DOHH2 (cell line): ENCODE results near the gene KRT38.

Experiments used
- EZH2phosphoT487 ChIP-seq: fragments of 200-600 bp; sonication (generic); IDR thresholded peaks from 2 replicates; pipeline ENCODE4 v1.6.1; 2017; ENCODE audit warnings: borderline replicate concordance, mild to moderate bottlenecking, antibody characterized with exemption, low read length, moderate library complexity, mixed read lengths
- TF ChIP-seq, protein P1 (sequence below): fragments of 200-600 bp; sonication (generic); IDR thresholded peaks from one replicate; pipeline ENCODE4 v1.5.1; 2014; ENCODE audit warnings: antibody characterized with exemption, mild to moderate bottlenecking, low read depth, low read length; ENCODE audit not compliant: poor library complexity, severe bottlenecking

DNA sequence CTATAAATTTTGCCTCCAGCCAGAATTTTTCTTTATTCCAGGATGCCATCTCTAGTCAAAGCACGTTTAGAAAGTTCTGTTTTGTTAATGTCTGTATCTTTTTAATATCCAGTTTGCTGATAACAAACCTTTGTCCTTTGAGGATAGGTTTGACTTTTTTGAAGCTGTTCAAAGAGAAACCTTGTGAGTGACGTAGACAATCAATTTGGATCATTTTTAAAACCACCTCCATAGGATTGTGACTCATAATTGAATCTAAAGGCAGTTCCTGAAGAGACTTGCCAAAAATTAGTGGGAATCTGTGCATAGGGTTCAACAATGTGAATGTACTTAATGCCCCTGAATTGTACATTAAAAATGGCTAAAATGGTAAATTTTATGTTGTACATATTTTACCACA is 49.2 kb downstream of the KRT38 start:
- TF ChIP-seq, protein P1, sequence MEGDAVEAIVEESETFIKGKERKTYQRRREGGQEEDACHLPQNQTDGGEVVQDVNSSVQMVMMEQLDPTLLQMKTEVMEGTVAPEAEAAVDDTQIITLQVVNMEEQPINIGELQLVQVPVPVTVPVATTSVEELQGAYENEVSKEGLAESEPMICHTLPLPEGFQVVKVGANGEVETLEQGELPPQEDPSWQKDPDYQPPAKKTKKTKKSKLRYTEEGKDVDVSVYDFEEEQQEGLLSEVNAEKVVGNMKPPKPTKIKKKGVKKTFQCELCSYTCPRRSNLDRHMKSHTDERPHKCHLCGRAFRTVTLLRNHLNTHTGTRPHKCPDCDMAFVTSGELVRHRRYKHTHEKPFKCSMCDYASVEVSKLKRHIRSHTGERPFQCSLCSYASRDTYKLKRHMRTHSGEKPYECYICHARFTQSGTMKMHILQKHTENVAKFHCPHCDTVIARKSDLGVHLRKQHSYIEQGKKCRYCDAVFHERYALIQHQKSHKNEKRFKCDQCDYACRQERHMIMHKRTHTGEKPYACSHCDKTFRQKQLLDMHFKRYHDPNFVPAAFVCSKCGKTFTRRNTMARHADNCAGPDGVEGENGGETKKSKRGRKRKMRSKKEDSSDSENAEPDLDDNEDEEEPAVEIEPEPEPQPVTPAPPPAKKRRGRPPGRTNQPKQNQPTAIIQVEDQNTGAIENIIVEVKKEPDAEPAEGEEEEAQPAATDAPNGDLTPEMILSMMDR: no peak
- TF ChIP-seq EZH2phosphoT487: no peak
